SK-N-SH treated with all-trans-retinoic acid at 6 μM for 48 hours (cell line): ENCODE results near the gene BCL2L14.

ENCODE experiments used
- ATAC-seq: fragments of 200-7000 bp; cut with Tn5 transposase; 3 replicates; pipeline ENCODE4 v1.9.1; 2020; ENCODE audit warnings: mild to moderate bottlenecking, moderate library complexity
- ARNTL ChIP-seq: fragments of 450-650 bp; formaldehyde crosslinking; IDR thresholded peaks from 2 replicates; pipeline ENCODE4 v1.5.0; 2020; ENCODE audit warnings: low read depth, mild to moderate bottlenecking, moderate library complexity, borderline replicate concordance
- BACH2 ChIP-seq: fragments of 250-450 bp; sonication (Bioruptor Pico); IDR thresholded peaks from 2 replicates; pipeline ENCODE4 v1.9.0; 2021; ENCODE audit warnings: mild to moderate bottlenecking, borderline replicate concordance
- CREB5 ChIP-seq: fragments of 250-450 bp; sonication (Bioruptor Pico); IDR thresholded peaks from 2 replicates; pipeline ENCODE4 v1.5.1; 2020; ENCODE audit warnings: low read depth, mild to moderate bottlenecking, moderate library complexity
- CSDC2 ChIP-seq: fragments of 250-450 bp; sonication (Bioruptor Pico); IDR thresholded peaks from 2 replicates; pipeline ENCODE4 v1.5.0; 2020; ENCODE audit warnings: mild to moderate bottlenecking, moderate library complexity
- ESRRG ChIP-seq: fragments of 250-450 bp; sonication (Bioruptor Pico); IDR thresholded peaks from 2 replicates; pipeline ENCODE4 v1.6.1; 2021; ENCODE audit warnings: mild to moderate bottlenecking
- GLIS3 ChIP-seq: fragments of 250-450 bp; sonication (Bioruptor Pico); IDR thresholded peaks from 2 replicates; pipeline ENCODE4 v1.5.0; 2020; ENCODE audit warnings: mild to moderate bottlenecking, moderate library complexity
- ISL1 ChIP-seq: fragments of 250-450 bp; sonication (Bioruptor Pico); IDR thresholded peaks from 2 replicates; pipeline ENCODE4 v2.1.2; 2022; ENCODE audit warnings: mild to moderate bottlenecking, moderate library complexity
- OSR1 ChIP-seq: fragments of 250-450 bp; sonication (Bioruptor Pico); IDR thresholded peaks from 2 replicates; pipeline ENCODE4 v1.8.0; 2022; ENCODE audit warnings: moderate library complexity, mild to moderate bottlenecking, inconsistent platforms
- POU6F1 ChIP-seq: fragments of 250-450 bp; sonication (Bioruptor Pico); IDR thresholded peaks from 2 replicates; pipeline ENCODE4 v1.8.0; 2021; ENCODE audit warnings: low read depth, mild to moderate bottlenecking, moderate library complexity, borderline replicate concordance
- PPARA ChIP-seq: fragments of 250-450 bp; sonication (Bioruptor Pico); IDR thresholded peaks from 2 replicates; pipeline ENCODE4 v1.5.0; 2020; ENCODE audit warnings: mild to moderate bottlenecking, borderline replicate concordance
- RARB ChIP-seq: fragments of 250-450 bp; sonication (Bioruptor Pico); IDR thresholded peaks from 2 replicates; pipeline ENCODE4 v1.8.0; 2021; ENCODE audit warnings: mild to moderate bottlenecking, moderate library complexity
- SNAI2 ChIP-seq: fragments of 250-450 bp; sonication (Bioruptor Pico); IDR thresholded peaks from 2 replicates; pipeline ENCODE4 v1.5.0; 2020; ENCODE audit warnings: mild to moderate bottlenecking, moderate library complexity
- TCF4 ChIP-seq: fragments of 250-450 bp; sonication (Bioruptor Pico); IDR thresholded peaks from 2 replicates; pipeline ENCODE4 v1.8.0; 2021; ENCODE audit warnings: mild to moderate bottlenecking, moderate library complexity, borderline replicate concordance
- TOX ChIP-seq: fragments of 250-450 bp; sonication (Bioruptor Pico); IDR thresholded peaks from 2 replicates; pipeline ENCODE4 v1.8.0; 2021; ENCODE audit warnings: mild to moderate bottlenecking, moderate library complexity, borderline replicate concordance
- ZC3H10 ChIP-seq: fragments of 250-450 bp; sonication (Bioruptor Pico); IDR thresholded peaks from 2 replicates; pipeline ENCODE4 v1.5.1; 2021; ENCODE audit warnings: mild to moderate bottlenecking, moderate library complexity
- ZFP3 ChIP-seq: fragments of 250-450 bp; sonication (Bioruptor Pico); IDR thresholded peaks from 2 replicates; pipeline ENCODE4 v1.5.0; 2020; ENCODE audit warnings: mild to moderate bottlenecking, moderate library complexity
- ZFP30 ChIP-seq: fragments of 450-650 bp; formaldehyde crosslinking; IDR thresholded peaks from 2 replicates; pipeline ENCODE4 v1.5.0; 2022; ENCODE audit warnings: mild to moderate bottlenecking, moderate library complexity
- ZNF565 ChIP-seq: fragments of 450-650 bp; formaldehyde crosslinking; conservative IDR thresholded peaks from 2 replicates; pipeline ENCODE4 v1.5.0; 2020; ENCODE audit warnings: low read depth, mild to moderate bottlenecking, moderate library complexity
- ZNF70 ChIP-seq: fragments of 450-650 bp; formaldehyde crosslinking; IDR thresholded peaks from 2 replicates; pipeline ENCODE4 v1.5.0; 2020; ENCODE audit warnings: mild to moderate bottlenecking, moderate library complexity
- ZNF8 ChIP-seq: fragments of 450-650 bp; formaldehyde crosslinking; IDR thresholded peaks from 2 replicates; pipeline ENCODE4 v1.5.0; 2020; ENCODE audit warnings: mild to moderate bottlenecking, moderate library complexity
- TF ChIP-seq, protein P1 (sequence below): fragments of 250-450 bp; sonication (Bioruptor Pico); IDR thresholded peaks from 2 replicates; pipeline ENCODE4 v1.5.1; 2021; ENCODE audit warnings: mild to moderate bottlenecking, moderate library complexity
- TF ChIP-seq, protein P2 (sequence below): fragments of 250-450 bp; sonication (Bioruptor Pico); IDR thresholded peaks from 2 replicates; pipeline ENCODE4 v1.5.0; 2020; ENCODE audit warnings: mild to moderate bottlenecking, moderate library complexity

BCL2L14 gene

GRCh38 chr12:12048266-12048665 lies 22.5 kb upstream of the BCL2L14 start:
- no peak for TF ChIP-seq ISL1 (CRISPR knock-in tag)
- no peak for TF ChIP-seq ZC3H10 (CRISPR knock-in tag)
- TF ChIP-seq, protein P1, sequence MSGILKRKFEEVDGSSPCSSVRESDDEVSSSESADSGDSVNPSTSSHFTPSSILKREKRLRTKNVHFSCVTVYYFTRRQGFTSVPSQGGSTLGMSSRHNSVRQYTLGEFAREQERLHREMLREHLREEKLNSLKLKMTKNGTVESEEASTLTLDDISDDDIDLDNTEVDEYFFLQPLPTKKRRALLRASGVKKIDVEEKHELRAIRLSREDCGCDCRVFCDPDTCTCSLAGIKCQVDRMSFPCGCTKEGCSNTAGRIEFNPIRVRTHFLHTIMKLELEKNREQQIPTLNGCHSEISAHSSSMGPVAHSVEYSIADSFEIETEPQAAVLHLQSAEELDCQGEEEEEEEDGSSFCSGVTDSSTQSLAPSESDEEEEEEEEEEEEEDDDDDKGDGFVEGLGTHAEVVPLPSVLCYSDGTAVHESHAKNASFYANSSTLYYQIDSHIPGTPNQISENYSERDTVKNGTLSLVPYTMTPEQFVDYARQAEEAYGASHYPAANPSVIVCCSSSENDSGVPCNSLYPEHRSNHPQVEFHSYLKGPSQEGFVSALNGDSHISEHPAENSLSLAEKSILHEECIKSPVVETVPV, result no peak
- TF ChIP-seq ZNF70, result no peak
- TF ChIP-seq ZNF565 (CRISPR knock-in tag), result no peak
- no peak for ATAC-seq

DNA sequence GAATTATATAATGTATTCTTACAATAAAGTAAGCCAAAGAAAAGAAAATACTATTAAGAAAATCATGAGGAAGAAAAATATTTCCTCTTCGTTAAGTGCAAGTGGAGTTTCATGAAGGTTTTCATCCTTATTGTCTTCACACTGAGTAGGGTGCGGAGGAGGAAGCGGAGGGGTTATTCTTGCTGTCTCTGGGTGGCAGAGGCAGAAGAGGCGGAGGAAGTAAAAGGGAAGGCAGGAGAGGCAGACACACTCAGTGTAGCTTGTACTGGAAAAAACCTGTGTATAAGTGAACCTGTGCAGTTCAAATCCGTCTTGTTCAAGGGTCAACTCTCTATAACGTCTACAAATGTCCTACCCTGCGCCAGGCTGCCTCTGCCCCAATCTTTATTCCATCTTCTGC lies 22.0 kb upstream of the BCL2L14 start:
- no peak for ATAC-seq
- no peak for TF ChIP-seq OSR1 (CRISPR knock-in tag)
- TF ChIP-seq CREB5 (CRISPR knock-in tag), result no peak
- no peak for TF ChIP-seq ESRRG
- TF ChIP-seq, protein P2, sequence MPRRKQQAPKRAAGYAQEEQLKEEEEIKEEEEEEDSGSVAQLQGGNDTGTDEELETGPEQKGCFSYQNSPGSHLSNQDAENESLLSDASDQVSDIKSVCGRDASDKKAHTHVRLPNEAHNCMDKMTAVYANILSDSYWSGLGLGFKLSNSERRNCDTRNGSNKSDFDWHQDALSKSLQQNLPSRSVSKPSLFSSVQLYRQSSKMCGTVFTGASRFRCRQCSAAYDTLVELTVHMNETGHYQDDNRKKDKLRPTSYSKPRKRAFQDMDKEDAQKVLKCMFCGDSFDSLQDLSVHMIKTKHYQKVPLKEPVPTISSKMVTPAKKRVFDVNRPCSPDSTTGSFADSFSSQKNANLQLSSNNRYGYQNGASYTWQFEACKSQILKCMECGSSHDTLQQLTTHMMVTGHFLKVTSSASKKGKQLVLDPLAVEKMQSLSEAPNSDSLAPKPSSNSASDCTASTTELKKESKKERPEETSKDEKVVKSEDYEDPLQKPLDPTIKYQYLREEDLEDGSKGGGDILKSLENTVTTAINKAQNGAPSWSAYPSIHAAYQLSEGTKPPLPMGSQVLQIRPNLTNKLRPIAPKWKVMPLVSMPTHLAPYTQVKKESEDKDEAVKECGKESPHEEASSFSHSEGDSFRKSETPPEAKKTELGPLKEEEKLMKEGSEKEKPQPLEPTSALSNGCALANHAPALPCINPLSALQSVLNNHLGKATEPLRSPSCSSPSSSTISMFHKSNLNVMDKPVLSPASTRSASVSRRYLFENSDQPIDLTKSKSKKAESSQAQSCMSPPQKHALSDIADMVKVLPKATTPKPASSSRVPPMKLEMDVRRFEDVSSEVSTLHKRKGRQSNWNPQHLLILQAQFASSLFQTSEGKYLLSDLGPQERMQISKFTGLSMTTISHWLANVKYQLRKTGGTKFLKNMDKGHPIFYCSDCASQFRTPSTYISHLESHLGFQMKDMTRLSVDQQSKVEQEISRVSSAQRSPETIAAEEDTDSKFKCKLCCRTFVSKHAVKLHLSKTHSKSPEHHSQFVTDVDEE (CRISPR knock-in tag), result no peak
- TF ChIP-seq RARB (CRISPR knock-in tag), result no peak
- no peak for TF ChIP-seq ZFP30 (CRISPR knock-in tag)
- no peak for TF ChIP-seq POU6F1 (CRISPR knock-in tag)
- no peak for TF ChIP-seq GLIS3 (CRISPR knock-in tag)

DNA sequence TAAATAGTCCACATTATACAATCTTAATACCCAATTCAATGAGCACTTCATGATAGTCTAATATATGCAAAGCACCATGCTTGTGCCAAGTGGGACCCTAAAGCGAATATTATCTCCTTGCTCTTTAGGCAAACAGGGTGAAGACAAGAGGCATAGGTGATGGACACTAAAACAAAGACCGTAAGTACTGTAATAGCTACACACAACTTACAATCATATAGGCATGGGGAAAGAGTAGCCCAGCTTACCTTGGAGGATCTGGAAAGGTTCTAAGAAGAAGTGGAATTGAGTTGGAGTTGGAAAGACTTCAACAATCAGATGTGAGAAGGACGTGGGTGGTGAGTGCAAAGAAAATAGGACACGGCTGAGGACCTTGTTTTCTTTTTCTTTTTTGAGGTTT lies 19.1 kb upstream of the BCL2L14 start:
- ATAC-seq, result no peak
- no peak for TF ChIP-seq ZC3H10 (CRISPR knock-in tag)
- no peak for TF ChIP-seq SNAI2 (CRISPR knock-in tag)
- TF ChIP-seq BACH2 (CRISPR knock-in tag), result no peak
- TF ChIP-seq GLIS3 (CRISPR knock-in tag), result no peak
- no peak for TF ChIP-seq ESRRG
- TF ChIP-seq, protein P1, result no peak
- no peak for TF ChIP-seq ZNF8 (CRISPR knock-in tag)
- TF ChIP-seq, protein P2 (CRISPR knock-in tag), result no peak
- TF ChIP-seq TOX (CRISPR knock-in tag), result no peak
- TF ChIP-seq OSR1 (CRISPR knock-in tag), result no peak
- no peak for TF ChIP-seq PPARA (CRISPR knock-in tag)
- no peak for TF ChIP-seq ARNTL (CRISPR knock-in tag)
- no peak for TF ChIP-seq CSDC2 (CRISPR knock-in tag)
- no peak for TF ChIP-seq ISL1 (CRISPR knock-in tag)
- no peak for TF ChIP-seq ZNF565 (CRISPR knock-in tag)
- no peak for TF ChIP-seq TCF4 (CRISPR knock-in tag)
- TF ChIP-seq ZNF70, result no peak
- TF ChIP-seq ZFP3, result no peak
- TF ChIP-seq POU6F1 (CRISPR knock-in tag), result no peak
- TF ChIP-seq ZFP30 (CRISPR knock-in tag), result no peak
